PC-9 (cell line): Measurements from ENCODE around the gene RAMACL. TPM values are rescaled to one million over a fixed set of nuclear protein-coding genes. Genes with fewer than 3 reads are reported as not detected.

Experiments used
- BruUV-seq: library from RNA; stranded (reverse); fragments of 400-500 nt; replicated peaks from 2 replicates; lab custom pipeline; 2021; lab: Mats Ljungman, UMichigan
- CTCF ChIA-PET: fragments of 300-600 bp; sonication (Branson Sonifier 250); formaldehyde crosslinking; loops from one replicate; lab custom pipeline; 2022; ENCODE audit warnings: antibody characterized with exemption; lab: Charles Lee
- POLR2A ChIA-PET: fragments of 300-600 bp; sonication (Branson Sonifier 250); formaldehyde crosslinking; loops from one replicate; lab custom pipeline; 2022; ENCODE audit warnings: antibody characterized with exemption; ENCODE audit not compliant: unreplicated experiment; lab: Charles Lee
- DNase-seq, 2 experiments: peaks; one replicate each; pipeline versions ENCODE4 v3.0.0 to v3.0.0-alpha.2; 2015 to 2022; ENCODE audit warnings: mixed read lengths in 1 of 2
- H2AFZ ChIP-seq: fragments of 200-600 bp; sonication (generic); 2 replicates; pipeline ENCODE4 v1.8.1; 2017; ENCODE audit warnings: antibody characterized with exemption
- H3F3A ChIP-seq: fragments of 200-600 bp; sonication (generic); 2 replicates; pipeline ENCODE4 v1.8.1; 2017; ENCODE audit warnings: antibody characterized with exemption, mild to moderate bottlenecking, low read depth; ENCODE audit not compliant: insufficient read depth
- H3K27ac ChIP-seq: fragments of 200-600 bp; sonication (generic); 2 replicates; pipeline ENCODE4 v1.6.1; 2016; ENCODE audit warnings: mixed run types
- H3K27me3 ChIP-seq: fragments of 200-600 bp; sonication (generic); 2 replicates; pipeline ENCODE4 v1.6.1; 2016; ENCODE audit warnings: low read depth, mixed run types; ENCODE audit not compliant: insufficient read depth
- H3K36me3 ChIP-seq: fragments of 200-600 bp; sonication (generic); 2 replicates; pipeline ENCODE4 v1.6.1; 2016; ENCODE audit warnings: low read depth, mixed run types
- H3K4me1 ChIP-seq: fragments of 200-600 bp; sonication (generic); replicated peaks from 2 replicates; pipeline ENCODE4 v1.6.1; 2016; ENCODE audit warnings: mixed run types; ENCODE audit not compliant: insufficient read depth
- H3K4me2 ChIP-seq: fragments of 200-600 bp; sonication (generic); 2 replicates; pipeline ENCODE4 v1.6.1; 2017; ENCODE audit warnings: mixed run types
- H3K4me3 ChIP-seq: fragments of 200-600 bp; sonication (generic); 2 replicates; pipeline ENCODE4 v1.6.1; 2016; ENCODE audit warnings: mixed run types
- H3K79me2 ChIP-seq: fragments of 200-600 bp; sonication (generic); 2 replicates; pipeline ENCODE4 v1.6.1; 2017; ENCODE audit warnings: low read depth, mixed run types
- H3K9me2 ChIP-seq: fragments of 200-600 bp; sonication (generic); 2 replicates; pipeline ENCODE4 v1.8.1; 2017; ENCODE audit warnings: mild to moderate bottlenecking; ENCODE audit not compliant: insufficient read depth
- H3K9me3 ChIP-seq: fragments of 200-600 bp; sonication (generic); 2 replicates; pipeline ENCODE4 v1.8.1; 2016; ENCODE audit warnings: low read depth; ENCODE audit not compliant: insufficient read depth
- H4K20me1 ChIP-seq: fragments of 200-600 bp; sonication (generic); 2 replicates; pipeline ENCODE4 v1.8.1; 2017; ENCODE audit not compliant: insufficient read depth
- EZH2 ChIP-seq: fragments of 200-600 bp; sonication (generic); IDR thresholded peaks from 2 replicates; pipeline ENCODE4 v1.8.0; 2017; ENCODE audit warnings: antibody characterized with exemption, low read depth
- intact Hi-C: fragments of 100-400 bp; cut with micrococcal nuclease; formaldehyde crosslinking; loops from one replicate; pipeline ENCODE4 v1.10.0; 2022; ENCODE audit not compliant: unreplicated experiment
- total RNA-seq: library from RNA; stranded (reverse); gene quantifications from 2 replicates; pipeline ENCODE4 v1.2.3, GENCODE V29; 2021
- TF ChIP-seq, protein P1 (sequence below): fragments of 200-600 bp; sonication (generic); conservative IDR thresholded peaks from 2 replicates; pipeline ENCODE4 v1.6.1; 2017; ENCODE audit warnings: mixed run types, antibody characterized with exemption, mild to moderate bottlenecking, moderate library complexity

The RAMACL gene
- total RNA-seq, 1 experiment from 2014 or later: 0.52 TPM

DNA sequence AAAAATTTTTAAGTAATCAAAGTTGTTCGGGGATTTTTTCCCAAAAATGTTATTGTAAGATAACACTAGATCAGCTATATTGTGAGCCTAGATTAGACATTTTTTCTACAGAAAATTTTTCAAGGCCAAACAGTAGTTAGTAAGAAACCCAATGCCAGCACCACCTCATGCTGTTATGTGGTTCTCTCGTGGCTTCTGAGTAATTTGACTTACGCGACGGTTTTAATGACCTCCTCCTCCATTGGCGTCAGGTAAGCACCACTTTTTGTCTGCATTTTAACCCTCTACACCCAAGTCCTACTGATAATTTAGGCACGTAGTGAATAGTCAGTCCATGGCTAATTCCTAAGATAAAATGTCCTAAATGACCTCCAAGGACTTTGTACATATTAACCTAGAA lies 30.9 kb upstream of the RAMACL start:
- Histone ChIP-seq H2AFZ (no peak overlapping the region), H3K4me1 (peaks cover 41% of the 10 kb centered on the region), H3K9me2 (no peaks in the 10 kb centered on the region), H3K27ac (no peak overlapping the region), H3K4me2 (no peak overlapping the region), H3F3A (peaks cover 21% of the 10 kb centered on the region), H3K79me2 (peaks cover 25% of the 10 kb centered on the region), H3K9me3 (no peaks in the 10 kb centered on the region), H4K20me1 (no peaks in the 10 kb centered on the region), H3K4me3 (no peak overlapping the region), H3K27me3 (no peaks in the 10 kb centered on the region), H3K36me3 (no peaks in the 10 kb centered on the region)
- POLR2A ChIA-PET: no interaction called here
- no peak for TF ChIP-seq EZH2
- TF ChIP-seq, protein P1, sequence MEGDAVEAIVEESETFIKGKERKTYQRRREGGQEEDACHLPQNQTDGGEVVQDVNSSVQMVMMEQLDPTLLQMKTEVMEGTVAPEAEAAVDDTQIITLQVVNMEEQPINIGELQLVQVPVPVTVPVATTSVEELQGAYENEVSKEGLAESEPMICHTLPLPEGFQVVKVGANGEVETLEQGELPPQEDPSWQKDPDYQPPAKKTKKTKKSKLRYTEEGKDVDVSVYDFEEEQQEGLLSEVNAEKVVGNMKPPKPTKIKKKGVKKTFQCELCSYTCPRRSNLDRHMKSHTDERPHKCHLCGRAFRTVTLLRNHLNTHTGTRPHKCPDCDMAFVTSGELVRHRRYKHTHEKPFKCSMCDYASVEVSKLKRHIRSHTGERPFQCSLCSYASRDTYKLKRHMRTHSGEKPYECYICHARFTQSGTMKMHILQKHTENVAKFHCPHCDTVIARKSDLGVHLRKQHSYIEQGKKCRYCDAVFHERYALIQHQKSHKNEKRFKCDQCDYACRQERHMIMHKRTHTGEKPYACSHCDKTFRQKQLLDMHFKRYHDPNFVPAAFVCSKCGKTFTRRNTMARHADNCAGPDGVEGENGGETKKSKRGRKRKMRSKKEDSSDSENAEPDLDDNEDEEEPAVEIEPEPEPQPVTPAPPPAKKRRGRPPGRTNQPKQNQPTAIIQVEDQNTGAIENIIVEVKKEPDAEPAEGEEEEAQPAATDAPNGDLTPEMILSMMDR: no peak
- no TSS peak for BruUV-seq
- intact Hi-C loops: no loop called here
- DNase-seq: no peak
- CTCF ChIA-PET: no interaction called here

DNA sequence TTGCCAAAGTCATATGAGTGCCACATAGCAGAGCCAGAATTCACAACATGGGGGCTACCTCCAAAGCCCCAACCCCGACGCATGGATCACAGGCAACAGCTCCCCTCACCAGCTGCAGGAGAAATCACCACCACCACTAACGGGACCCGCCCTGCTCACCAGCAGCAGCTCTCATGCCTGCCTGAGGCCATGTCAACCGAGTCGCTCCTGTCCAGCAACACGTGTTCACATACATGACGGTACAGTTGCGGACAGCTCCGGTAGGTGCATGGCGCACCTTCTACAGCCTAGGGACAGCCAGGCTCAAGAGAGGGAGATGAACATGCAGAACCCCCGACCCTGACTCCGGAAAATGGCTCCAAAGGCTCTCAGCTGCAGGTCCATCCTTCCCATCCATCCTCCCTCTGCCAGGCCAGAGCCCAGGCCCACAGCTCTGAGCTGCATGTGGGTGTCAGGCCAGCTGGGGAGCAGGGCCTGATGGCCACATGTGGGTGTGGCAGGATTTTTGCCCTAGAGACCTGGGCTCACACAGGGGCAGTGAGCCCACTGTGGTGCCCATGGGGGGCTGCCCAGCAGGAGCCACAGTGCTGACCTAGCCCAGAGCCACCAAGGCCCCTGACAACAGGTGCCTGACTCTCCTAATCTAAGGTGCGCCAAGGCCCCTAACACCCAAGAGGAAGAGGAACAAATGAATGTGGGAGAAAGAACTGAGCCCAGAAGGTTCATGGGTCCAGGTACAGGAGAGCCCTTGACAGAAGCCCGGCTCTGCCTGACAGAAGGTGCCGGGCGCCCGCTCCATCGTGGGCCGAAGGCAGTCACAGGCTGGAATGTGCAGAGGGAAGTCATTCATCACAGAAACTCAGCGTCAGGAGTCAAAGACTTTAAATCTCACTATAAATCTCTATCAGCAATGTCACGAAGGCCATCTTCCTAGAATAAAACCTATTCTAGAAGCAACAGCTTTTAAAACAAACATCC lies 30.1 kb upstream of the RAMACL start:
- POLR2A ChIA-PET: no interaction called here
- intact Hi-C loops: no loop called here
- no peak for TF ChIP-seq EZH2
- TF ChIP-seq, protein P1: no peak
- Histone ChIP-seq H3K9me2 (no peaks in the 10 kb centered on the region), H2AFZ (no peak overlapping the region), H3K9me3 (no peaks in the 10 kb centered on the region), H3K4me3 (no peak overlapping the region), H3F3A (peaks cover 27% of the 10 kb centered on the region), H3K4me2 (no peak overlapping the region), H3K27me3 (no peaks in the 10 kb centered on the region), H3K36me3 (no peaks in the 10 kb centered on the region), H4K20me1 (no peaks in the 10 kb centered on the region), H3K79me2 (peaks cover 17% of the 10 kb centered on the region), H3K27ac (no peak overlapping the region), H3K4me1 (peaks cover 42% of the 10 kb centered on the region)
- CTCF ChIA-PET: no interaction called here
- no peak for DNase-seq
- no TSS peak for BruUV-seq

DNA sequence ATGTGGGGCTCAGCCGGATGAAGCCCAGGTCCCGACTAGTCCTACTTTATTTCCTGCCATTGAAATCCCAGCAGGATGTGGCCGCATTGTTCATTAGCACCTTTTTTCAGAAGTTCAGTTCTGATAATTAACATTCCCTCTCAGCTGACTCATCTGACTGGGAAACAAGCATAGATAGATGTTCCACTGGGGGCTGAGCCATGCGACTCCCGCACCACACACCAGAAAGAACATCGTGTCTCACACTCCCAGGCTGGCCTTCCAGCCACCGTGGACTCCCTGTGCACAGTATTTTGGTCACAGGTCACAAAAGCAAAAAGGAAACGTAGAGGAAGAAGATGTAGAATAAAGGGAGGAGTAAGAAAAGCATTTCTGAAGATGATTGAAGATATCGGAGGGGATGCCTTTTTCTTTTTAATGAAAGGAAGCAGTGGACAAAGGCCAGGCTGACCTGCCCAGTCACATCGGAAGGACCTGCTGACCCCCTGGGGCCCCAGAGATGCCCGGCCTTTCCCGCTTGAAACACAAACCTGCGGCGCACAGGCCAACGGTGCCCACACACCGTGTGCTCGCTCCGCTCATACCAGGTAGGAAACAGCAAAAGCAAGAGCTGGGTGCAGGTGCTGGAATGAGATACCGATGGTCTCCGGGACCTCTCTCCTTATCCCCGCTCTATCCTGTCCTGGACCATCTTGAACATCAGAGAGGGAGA lies 28.7 kb upstream of the RAMACL start:
- Histone ChIP-seq H3K36me3 (no peaks in the 10 kb centered on the region), H3F3A (peaks cover 19% of the 10 kb centered on the region), H3K4me1 (peaks cover 34% of the 10 kb centered on the region), H3K9me2 (no peaks in the 10 kb centered on the region), H3K27me3 (no peaks in the 10 kb centered on the region), H3K4me2 (no peak overlapping the region), H2AFZ (no peak overlapping the region), H3K79me2 (peaks cover 11% of the 10 kb centered on the region), H3K9me3 (no peaks in the 10 kb centered on the region), H4K20me1 (no peaks in the 10 kb centered on the region), H3K27ac (no peak overlapping the region), H3K4me3 (no peak overlapping the region)
- no peak for DNase-seq
- CTCF ChIA-PET: no interaction called here
- intact Hi-C loops: no loop called here
- POLR2A ChIA-PET: no interaction called here
- TF ChIP-seq, protein P1: no peak
- no peak for TF ChIP-seq EZH2
- BruUV-seq: no TSS peak
